HG02970 (cell line): Measurements from ENCODE around the gene RAPGEF2.

Experiments used
- ATAC-seq: cut with Tn5 transposase; IDR thresholded peaks from one replicate; pipeline ENCODE4 v1.9.1; 2021; ENCODE audit warnings: mild to moderate bottlenecking, moderate library complexity, moderate number of reproducible peaks; ENCODE audit not compliant: unreplicated experiment, low FRiP score

Gene RAPGEF2

DNA sequence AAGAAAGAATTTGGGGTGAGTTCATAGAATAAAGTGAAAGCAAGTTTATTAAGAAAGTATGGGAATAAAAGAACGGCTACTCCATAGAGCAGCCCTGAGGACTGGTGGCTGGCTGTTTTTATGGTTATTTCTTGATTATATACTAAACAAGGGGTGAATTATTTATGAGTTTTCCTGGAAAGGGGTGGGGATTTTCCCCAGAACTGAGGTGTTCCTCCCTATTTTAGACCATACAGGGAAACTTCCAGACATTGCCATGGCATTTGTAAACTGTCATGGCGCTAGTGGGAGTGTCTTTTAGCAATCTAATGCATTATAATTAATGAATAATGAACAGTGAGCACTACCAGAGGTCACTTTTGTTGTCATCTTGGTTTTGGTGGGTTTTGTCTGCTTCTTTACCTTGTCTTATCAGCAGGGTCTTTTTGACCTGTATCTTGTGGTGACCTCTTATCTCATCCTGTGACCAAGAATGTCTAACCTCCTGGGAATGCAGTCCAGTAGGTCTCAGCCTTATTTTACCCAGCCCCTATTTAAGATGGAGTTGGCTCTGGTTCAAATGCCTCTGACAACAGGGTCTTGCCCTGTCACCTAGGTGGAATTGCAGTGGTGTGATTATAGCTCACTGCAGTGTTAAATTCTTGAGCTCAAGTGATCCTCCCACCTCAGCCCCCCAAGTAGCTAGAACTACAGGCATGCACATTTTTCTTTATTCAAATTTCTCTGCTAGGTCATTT lies 27.1 kb downstream of the RAPGEF2 start:
- no peak for ATAC-seq

DNA sequence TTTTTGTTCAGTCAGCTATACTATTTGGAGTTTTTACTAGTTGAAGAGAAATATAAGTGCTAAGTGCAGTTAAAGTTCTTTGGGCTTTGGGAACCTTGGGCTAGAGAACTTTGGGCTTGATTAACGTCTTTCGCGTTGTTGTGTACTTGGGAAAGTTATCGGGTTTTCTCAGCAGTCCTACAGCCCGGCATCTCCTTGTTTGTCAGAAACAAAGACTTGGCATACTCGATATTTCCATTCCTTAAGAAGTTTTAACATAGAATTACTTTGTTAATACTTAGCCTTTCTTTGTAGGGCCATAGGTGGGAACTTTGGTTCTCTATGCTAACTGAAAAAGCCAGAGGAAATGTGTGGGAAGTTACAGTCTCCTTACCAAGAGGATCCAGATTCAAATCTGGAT lies 28.7 kb downstream of the RAPGEF2 start:
- no peak for ATAC-seq

GRCh38 chr4:159134429-159134828 lies 31.6 kb downstream of the RAPGEF2 start:
- ATAC-seq: no peak

DNA sequence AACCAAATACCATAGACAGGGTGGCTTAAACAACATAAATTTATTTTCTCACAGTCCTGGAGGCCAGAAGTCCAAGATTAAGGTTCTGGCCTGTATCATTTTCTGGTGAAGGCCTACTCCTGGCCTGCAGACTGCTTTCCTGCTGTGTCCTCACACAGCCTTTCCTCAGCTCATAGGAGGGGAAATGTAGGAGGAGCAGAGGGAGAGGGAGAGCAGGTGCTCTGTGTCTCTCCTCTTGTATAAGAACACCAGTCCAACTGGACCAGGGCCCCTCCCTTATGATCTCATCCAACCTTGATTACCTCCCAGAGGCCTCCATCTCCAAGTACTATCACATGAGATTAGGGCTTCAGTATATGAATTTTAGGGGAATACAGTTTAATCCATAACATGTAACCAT lies 34.3 kb downstream of the RAPGEF2 start:
- no peak for ATAC-seq

- no peak for ATAC-seq
Measured at GRCh38 chr4:159138436-159138835, 35.6 kb downstream of the RAPGEF2 start.

DNA sequence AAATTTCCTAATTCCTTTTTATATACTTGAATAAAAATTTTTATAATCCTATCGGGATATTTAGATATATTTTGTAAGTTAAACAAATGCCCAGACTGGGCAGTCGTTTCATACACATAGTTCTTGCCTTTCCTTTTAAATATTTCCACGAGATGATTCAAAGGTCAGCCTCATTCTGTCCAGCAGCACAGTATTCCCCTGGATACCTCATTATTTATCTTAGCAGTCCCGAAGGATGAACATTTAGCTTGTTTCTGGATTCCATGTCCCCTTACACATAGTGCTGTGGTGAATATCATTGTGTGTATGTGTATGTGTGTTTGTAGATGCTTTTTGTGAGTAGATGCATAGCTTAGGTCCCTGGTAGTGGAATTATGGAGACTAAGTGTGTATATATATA lies 38.3 kb downstream of the RAPGEF2 start:
- ATAC-seq: no peak

DNA sequence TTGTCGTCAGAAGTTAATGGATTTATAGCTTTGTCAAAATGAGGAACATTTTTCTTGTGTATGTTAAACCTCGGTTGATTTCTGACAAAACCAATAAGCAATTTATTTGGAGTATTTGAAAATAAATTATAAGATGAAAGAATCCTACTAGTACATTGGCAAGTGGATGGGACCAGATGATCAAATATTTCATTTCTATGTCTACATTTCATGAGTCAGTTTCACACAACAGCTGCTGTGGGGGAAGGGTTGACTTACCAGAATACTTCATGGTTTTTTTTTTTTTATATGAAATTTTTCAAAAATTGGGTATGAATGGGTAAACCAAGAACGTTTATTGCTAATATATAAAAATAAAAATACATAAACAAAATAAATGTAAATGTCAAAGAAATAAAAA lies 39.4 kb downstream of the RAPGEF2 start:
- no peak for ATAC-seq

DNA sequence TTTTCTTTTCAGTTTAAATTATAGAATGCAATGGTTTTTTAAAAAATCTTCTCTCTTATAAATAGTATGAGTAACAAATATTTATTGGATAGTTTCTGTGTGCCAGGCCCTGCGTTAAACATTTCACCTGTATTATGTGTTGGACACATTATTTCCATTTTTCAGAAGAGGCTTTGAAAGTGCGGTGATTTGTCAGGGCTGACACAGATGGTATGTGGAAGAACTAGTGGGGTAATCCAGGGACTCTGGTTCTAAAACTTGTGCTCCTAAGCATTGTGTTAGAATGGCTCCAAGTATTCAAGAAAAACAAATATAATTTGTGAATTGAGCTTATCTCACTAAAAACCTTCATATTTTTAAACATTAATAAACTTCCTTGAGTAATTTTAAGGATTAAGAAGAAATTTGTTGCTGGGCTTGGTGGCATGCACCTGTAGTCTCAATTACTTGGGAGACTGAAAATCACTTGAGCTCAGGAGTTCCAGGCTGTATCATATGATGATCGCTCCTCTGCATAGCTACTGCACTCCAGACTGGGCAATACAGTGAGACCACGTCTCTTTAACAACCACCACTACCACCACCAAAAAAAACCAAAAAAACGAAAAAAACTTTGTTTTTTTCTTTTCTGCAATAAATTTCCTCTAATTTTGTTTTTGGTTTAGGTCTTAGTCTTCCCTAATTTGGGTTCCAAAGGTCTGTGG lies 40.0 kb downstream of the RAPGEF2 start:
- ATAC-seq: no peak

DNA sequence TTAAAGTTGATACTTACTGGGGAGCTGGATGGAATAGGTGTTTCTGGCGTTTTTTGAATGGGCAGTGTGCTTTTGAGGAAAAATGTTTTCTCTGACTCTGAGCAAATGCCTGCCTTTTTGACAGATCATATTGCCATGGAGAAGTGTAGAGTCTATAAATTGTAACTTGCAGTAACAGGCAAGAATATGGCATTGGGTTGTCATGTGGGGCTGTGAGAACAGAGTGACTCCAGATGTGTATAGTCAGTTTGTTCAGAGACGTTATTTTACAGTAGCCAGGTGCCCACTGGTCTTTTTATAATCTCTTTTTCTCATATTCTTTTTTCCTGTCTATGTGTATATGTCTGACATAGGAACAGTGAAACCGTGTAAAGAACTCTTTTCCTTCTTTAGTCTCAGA lies 40.8 kb downstream of the RAPGEF2 start:
- no peak for ATAC-seq

DNA sequence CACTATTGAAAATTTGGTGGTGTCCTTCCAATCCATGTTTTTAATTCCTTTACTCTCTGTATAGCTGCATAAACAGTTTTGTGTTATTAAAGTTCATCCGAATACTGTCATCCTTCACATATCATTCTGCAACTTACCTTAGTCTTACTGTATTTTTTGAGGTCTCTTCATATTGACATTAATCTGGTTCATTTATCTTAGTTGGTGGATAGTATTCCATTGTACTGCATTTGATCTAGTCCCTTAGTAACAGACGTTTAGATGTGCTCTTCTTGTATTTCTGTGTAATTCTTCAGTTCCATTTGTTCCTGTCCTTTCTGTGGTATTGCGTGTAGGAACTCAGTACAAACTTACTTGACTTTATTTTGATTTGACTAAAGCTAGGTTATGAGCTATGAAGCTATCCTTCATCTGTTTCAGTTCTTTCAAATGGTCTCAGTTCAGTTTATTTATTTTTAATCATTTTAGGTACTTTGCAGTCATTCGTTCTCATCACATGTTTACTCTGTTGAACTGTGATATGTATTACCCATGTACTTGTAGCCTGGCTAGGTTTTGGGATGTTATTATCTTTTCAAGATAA lies 41.3 kb downstream of the RAPGEF2 start:
- ATAC-seq: no peak

- ATAC-seq: no peak
Measured at GRCh38 chr4:159145318-159145991, 42.6 kb downstream of the RAPGEF2 start.

DNA sequence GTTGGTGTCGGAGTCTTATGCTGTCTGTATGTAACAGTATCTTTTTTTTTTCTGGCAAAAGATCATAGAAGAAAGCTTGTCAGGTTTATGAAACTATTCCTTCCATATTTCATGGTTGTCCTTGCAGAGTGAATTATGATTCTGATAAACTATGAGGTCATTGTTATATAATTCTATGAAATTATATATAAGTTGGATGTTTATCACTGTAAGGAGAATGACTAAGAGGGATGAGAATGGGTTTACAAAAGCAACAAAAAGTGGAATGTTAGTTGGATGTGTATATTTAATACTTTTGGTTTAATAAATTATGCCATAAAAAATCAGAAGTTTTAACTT lies 43.1 kb downstream of the RAPGEF2 start:
- ATAC-seq: no peak

GRCh38 chr4:159146488-159146887 lies 43.6 kb downstream of the RAPGEF2 start:
- ATAC-seq: no peak

DNA sequence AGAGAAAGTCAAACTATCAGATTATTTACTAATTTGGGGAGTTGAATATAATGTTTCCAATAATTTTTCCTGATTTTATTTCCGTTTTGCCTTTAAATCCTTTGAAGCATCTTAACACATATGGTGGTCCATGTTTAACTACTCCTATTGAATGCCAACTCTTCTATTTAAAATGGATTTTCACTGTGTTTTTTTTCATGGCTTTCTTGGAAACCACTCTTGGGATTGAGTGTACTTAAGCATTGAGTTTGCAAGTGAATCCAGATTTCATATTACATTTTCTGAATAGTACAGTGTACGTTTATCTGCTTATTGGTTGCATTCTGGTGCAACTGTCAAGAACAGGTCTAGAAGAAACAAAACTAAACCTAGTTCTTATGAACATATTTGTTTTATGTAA lies 45.6 kb downstream of the RAPGEF2 start:
- ATAC-seq: no peak

GRCh38 chr4:159149666-159150065 lies 46.8 kb downstream of the RAPGEF2 start:
- no peak for ATAC-seq

- ATAC-seq: no peak
Measured at GRCh38 chr4:159150396-159150795, 47.5 kb downstream of the RAPGEF2 start.

- ATAC-seq: no peak
Measured at GRCh38 chr4:159150821-159151390, 48.0 kb downstream of the RAPGEF2 start.

- no peak for ATAC-seq
Measured at GRCh38 chr4:159151689-159152088, 48.8 kb downstream of the RAPGEF2 start.

DNA sequence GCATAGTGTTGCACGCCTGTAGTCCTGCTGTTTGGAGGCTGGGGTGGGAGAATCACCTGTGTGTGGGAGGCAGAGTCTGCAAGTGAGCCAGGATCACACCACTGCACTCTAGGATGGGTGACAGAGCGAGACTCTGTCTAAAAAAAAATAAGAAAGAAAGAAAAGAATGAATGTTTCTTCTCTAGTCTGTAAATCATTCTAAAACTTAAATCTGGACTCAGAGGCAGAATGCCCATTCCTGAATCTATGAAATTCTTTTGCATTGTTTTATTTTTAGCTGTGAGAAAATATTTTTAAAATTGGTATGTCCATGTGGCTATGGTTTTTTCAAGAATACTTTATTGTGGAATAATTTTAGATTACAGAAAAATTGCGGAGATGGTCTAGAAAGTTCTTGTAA lies 49.3 kb downstream of the RAPGEF2 start:
- no peak for ATAC-seq

DNA sequence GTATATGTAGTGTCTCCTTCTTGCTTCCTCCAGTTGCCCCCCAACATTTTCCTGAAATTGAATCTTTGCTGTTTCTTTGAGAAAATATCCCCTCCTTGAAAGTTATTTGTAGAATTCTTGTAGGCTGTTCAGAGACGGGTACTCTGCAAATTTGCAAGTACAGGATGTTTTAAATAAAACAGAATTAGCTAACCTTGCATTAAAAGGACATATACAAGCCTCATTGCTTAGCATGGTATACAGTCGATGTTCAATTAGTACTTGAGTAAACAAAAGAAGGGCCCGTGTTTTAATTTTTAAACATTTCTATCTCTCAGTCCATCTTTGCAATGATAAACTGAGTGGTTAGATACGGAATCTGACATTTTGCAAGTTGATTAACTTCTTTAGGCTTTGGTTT lies 50.8 kb downstream of the RAPGEF2 start:
- ATAC-seq: no peak

- no peak for ATAC-seq
Measured at GRCh38 chr4:159155119-159155518, 52.2 kb downstream of the RAPGEF2 start.
